Stimulated activated naive CD4-positive, alpha-beta T cell (primary cell): ENCODE data around the gene HSD11B1L.
A peak's percentile ranks its signal among the peaks of the same experiment; 100 is the strongest.
"Not testable (repeated sequence)": the region's sequence is repeated elsewhere in the genome, so short reads cannot be mapped to it uniquely, and the experiment has no call there.

Source experiments
- DNase-seq, 6 experiments: peaks; one replicate each; lab custom pipeline; 2025; lab: John Stamatoyannopoulos, UW

The HSD11B1L gene

DNA sequence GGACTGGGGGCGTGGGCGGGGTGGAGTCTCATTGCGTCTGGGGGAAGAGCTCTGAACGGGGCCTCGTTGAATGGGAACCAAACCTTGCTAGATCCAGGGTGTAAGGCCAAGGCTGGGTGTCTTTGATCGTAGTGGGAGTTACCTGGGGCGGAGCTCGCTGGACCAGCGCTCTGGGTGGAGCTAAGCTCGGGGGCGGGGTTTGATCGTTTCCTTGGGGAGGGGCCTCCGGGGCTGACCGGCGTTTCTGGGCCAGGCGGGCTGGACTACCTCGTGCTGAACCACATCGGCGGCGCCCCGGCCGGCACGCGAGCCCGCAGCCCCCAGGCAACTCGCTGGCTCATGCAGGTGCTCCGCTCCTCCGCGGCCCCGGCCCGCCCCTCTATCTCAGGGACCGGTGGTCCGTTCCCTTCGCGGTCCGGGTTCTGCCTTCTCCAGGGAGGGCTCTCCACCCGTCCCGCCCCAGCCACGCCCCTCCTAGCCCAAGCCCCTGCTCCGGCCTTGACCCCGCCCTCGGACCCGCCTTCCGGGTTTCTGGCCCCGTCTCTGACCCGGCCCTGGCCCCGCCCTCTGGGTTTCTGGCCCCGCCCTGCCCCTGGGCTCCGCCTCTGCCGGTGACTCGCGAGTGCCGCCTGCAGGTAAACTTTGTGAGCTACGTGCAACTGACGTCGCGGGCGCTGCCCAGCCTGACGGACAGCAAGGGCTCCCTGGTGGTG is 6.0 kb downstream of the HSD11B1L start:
- DNase-seq, result peak; percentile 75 to 92 (median 88)

DNA sequence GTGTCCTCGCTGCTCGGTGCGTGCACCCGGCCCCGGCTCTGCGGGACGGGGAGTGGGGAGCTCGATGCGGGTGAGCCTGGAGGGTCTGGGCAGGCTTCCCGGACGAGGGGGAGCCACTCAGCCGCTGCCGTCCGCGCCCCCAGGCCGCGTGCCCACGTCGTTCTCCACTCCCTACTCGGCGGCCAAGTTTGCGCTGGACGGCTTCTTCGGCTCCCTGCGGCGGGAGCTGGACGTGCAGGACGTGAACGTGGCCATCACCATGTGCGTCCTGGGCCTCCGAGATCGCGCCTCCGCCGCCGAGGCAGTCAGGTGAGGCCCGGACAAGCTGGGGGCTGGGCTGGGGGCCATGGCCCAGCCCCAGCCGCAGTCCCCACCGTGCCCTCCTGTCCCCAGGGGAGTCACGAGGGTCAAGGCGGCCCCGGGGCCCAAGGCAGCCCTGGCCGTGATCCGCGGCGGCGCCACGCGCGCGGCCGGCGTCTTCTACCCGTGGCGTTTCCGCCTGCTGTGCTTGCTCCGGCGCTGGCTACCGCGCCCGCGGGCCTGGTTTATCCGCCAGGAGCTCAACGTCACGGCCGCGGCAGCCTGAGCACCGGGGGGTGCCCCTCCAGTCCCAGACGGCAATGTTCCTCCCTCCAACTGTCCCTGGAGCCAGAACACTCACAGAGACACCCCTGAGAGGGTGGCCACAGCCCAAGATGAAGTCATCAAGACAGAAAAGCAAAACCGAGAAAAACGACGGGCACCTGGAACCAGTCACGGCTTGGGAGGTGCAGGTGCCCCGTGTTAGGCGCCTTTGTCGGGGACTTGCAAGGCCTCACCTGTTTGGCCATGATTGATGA is 6.8 kb downstream of the HSD11B1L start:
- DNase-seq, result no peak

GRCh38 chr19:5688262-5688881 is 7.5 kb downstream of the HSD11B1L start:
- not testable (repeated sequence) for DNase-seq

GRCh38 chr19:5690125-5690954 is 9.5 kb downstream of the HSD11B1L start, which contains the start of gene RPL36:
Gene RPL36 (plus strand): TSS chr19:5690295. CDS start chr19:5690508, 213 bp downstream.
- DNase-seq, result peak; percentile 95 to 98 (median 97)

DNA sequence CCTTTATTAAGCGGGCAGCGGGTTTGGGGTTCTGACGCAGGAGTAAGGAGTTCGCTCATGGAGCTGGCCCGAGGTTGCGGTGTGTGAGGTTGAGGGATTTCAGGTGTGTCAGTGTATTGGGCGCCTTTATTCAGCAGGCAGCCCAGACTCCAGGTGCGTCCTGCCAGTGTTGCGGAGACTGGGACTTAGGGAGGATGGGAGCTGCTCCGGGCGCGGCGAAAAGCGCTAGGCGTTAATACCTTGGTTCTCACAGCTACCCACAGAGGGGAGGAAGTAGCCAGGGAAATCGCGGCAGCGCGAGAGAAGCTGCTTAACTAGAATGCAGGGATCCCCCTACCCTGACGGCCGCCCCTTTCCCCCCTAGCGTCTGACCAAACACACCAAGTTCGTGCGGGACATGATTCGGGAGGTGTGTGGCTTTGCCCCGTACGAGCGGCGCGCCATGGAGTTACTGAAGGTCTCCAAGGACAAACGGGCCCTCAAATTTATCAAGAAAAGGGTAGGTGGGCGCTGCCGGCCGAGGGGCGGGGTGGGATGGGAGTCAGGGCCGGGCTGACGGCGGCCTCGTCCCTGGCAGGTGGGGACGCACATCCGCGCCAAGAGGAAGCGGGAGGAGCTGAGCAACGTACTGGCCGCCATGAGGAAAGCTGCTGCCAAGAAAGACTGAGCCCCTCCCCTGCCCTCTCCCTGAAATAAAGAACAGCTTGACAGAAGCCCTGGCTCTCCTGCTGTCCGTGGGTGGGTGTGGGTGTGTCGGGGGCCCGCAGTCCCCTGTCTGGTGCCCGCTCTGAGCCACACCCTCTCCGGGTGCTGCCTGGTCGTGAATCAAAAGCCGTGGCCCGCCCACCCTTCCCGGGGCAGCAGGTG is 10.4 kb downstream of the HSD11B1L start:
- DNase-seq, result peak in 5 of 6 experiments; percentile 40 to 69 (median 52)

- DNase-seq, result peak in 2 of 6 experiments; percentile 27 to 32
Measured at GRCh38 chr19:5691822-5692722, 11.2 kb downstream of the HSD11B1L start.

DNA sequence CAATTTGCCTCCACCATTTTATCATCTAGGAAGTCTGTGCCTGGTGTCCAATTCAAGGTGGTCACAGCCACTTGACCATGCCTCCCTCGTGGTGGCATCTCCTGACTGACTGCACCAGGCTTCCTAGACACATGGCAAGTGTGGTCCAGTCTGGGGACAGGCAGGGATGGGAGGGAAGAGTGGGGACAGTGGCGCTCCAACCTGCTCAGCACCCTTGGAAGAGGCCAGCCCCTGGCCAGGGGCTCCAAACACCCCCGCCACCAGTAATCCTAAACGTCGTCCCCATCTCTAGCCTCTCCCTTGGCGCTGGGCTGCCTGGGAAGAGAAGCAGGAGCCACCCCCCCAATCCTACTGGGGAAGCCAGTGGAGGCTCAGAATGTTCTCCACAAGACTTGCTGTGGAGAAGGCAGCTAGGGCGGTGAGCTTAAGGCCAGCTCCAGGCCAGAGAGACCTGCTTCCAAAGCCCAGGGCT is 11.9 kb downstream of the HSD11B1L start:
- no peak for DNase-seq

DNA sequence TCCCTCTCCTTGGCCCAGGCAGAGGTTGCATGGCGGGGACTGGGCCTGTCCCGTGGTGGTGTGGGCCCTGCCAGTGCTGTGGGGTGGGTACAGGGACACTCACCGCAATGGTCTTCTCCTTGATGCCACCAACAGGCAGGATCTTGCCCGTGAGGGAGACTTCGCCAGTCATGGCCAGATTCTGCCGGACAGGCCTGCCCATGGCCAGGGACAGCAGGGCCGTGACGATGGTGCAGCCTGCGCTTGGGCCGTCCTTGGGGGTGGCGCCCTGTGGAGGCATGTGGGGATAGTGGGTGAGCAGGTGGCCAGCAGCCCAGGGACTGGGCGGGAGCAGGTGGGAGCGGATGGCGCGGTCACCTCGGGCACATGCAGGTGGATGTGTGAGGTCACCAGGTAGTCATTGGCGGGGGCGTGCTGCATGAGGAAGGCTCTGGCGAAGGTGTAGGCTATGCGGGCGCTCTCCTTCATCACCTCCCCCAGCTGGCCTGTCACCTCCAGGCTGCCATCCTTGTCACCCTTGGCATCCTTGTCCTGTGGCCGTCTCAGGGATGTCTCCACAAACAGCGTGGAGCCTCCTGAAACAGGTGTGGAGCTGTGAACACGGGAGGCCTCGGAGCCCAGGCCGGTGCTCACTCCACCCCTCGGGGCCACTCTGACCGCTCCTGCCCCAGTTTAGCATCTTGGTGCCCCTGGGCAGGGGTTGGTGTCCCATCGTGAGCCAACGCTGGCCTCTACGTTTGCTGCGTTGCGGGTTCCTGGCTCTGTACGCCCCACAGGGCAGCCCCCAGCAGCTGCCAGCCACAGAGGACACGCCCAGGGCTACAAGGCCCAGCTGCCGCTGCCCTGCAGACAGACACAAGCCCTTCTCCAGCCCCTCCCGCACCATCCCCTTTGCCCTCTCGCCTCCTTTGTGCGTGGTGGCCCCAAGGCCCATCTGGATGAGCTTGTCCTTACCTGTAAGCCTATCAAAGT is 12.7 kb downstream of the HSD11B1L start:
- no peak for DNase-seq

DNA sequence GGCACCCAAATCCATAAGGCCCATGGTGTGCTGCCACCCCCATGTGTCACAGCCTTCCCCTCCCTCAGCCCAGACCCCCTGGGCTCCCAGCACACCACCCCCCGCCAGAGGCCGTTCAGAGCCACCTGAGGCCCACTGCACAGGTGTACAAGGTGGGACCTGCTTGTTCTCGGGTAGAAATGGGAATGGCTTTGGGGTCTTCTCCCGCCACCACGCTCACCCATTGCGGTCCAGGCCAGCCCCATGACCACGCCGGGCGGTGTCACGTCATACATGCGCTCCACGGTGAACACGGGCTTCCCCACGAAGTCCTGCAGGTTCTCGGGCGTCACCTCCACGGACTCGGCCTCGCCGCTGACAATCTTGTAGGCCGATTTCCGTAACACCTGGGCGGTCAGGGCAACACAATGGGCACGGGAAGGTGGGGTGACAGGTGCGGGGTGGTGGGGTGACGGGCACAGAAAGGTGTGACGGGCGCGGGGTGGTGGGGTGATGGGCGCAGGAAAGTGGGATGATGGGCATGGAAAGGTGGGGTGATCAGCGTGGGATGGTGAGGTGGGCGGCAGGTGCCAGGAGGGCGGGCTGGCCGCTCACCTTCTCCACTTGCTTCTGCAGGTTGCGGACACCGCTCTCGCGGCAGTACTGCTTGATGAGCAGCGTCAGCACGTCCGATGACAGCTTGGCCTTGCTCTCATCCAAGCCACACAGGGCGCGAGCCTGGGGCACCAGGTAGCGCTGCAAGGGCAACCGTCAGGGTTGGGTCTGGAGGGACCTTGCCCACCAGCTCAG is 13.5 kb downstream of the HSD11B1L start:
- DNase-seq, result no peak

DNA sequence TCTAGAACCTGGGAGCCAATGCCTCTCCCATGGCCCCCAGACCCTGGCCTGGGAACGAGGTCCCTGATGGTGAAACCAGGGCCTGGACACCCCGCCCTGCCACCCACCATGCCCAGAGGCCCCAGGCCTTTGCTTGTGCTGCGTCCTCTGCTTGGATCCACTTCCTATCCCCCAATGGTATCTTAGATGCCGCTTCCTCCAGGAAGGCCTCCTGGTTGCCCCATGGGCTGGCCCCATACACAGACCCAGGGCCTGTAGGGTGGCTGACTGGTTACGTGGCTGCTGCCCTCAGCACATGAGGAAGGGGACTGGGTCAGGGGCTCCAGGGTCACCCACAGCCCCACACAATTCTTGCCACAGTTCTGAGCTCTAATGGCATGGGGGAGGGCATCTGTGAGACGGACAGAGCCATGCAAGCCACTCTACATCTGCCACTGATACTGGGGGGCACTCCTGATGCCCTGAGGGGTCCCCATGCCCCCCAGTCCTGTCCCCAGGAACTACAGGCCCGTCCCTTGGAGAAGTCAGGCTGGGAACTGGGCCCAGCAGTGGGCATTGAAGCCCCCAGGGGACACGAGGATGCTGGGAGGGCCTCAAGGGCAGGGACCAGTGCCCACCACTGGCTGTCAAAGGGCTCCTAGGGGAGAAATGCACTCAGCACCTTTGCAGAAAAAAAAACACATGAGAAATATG is 14.3 kb downstream of the HSD11B1L start:
- DNase-seq, result no peak

DNA sequence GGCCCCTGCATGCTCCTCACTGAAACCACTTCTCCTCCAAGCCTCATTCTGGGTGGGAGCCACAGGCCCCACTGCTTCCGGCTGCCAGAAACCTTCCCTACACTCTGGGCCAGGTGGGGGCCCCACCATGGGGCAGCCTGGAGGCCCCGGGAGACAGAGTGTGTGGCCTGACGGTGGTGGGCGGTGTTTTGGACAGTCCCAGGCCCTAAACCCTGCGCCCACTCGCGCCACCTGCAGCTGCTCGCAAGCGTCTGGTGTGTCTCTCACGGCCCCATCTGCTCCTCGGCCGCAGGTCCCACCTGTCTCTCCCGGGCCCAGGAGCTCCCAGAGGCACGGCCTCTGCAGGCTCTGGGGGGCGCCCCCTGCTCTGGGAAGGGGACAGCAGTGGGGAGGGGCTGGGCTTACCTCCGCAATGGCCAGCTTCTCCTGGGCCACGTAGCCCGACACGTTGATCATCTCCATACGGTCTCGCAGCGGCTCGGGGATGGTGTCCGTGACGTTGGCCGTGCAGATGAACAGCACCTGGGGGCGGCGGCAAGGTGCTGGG is 14.9 kb downstream of the HSD11B1L start:
- DNase-seq, result no peak

DNA sequence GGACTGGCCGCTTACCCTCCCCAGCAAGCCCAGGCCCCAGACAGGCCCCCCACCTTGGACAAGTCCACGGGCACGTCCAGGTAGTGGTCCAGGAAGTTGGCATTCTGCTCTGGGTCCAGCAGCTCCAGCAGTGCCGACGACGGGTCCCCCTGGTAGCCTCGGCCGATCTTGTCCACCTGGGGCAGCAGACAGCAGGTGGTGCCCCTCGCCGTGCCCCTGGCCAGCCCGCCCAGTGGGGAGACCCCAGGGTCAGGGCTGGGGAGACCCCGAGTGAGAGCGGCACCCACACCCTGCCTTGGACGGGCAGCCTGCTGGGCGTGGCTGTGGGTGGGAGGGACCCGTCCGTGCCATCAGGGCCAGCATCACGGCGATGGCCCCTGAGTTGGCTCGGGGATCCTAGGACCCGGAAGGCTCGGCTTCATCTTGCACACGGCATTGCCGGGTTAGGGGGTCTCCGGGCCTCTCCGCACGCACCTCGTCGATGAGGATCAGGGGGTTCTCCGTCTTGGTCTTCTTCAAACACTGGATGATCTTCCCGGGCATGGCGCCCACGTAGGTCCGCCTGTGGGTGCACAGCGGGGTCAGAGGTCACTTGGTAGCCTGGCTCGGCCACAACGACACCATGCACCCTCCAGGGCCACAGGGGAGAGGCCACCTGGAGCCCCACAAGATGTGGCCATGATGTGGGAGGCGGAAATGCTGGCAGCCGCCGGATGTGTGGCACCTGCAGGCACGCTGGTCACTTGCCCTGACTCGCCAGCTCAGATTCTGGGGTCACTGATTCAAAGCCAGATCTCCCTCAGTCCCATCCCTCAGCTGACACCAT is 15.6 kb downstream of the HSD11B1L start:
- DNase-seq, result no peak

DNA sequence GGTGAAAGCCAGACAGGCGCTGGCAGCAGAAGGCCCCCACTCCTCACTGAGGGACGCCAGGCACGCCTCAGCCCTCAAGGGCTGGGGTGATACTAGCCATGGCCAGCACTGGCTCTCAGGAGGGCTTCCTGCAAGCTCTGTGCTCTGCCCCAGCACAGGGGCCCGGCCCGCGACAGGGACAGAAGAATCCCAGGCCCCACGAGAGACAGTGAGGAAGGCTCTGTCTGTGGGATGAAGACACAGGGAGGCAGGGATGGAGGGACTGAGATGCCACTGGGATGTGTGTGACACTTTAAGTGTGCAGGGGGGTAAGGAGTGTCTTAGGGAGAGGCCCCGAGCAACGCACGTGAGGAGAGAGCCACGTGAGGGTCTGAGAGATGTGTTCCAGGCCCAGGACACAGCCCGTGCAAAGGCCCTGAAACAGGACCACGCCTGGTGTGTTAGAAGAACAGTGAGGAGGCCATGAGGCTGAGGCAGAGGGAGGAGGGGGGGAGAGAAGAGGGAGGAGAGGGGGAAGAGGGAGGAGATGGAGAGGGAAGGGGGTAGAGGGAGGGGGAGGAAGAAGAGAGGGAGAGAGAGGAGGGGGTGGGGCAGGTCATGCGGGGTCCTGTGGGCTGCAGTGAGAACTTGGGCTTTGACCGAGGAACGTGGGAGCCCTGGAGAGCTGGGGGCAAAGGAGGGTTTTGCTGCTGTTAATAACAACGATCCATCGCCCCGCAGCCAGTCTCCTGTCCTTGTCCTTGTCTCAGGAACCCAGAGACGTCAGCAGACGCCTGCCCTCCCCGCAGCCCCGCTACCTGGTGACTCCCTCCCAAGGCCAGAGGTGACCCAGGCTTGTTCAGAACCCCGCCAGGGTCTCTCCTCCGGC is 16.4 kb downstream of the HSD11B1L start:
- no peak for DNase-seq

- DNase-seq, result no peak
Measured at GRCh38 chr19:5697890-5698634, 17.2 kb downstream of the HSD11B1L start.
